Medulla oblongata (tissue), 1 donor: Measurements from ENCODE around the gene PDE4B.
A peak's percentile ranks its signal among the peaks of the same experiment; 100 is the strongest.
"Not testable (repeated sequence)": the region's sequence is repeated elsewhere in the genome, so short reads cannot be mapped to it uniquely, and the experiment has no call there.

ENCODE experiments used
- DNase-seq: peaks from one replicate; pipeline ENCODE4 v3.0.0-alpha.2; 2015; ENCODE audit errors: extremely low spot score

PDE4B gene

GRCh38 chr1:66134004-66134403 is 341.3 kb downstream of the PDE4B start:
- DNase-seq = peak; percentile 48

- DNase-seq = no peak
Measured at GRCh38 chr1:66135161-66135560, 342.5 kb downstream of the PDE4B start.

GRCh38 chr1:66136423-66136822 is 343.7 kb downstream of the PDE4B start:
- not testable (repeated sequence) for DNase-seq

GRCh38 chr1:66137235-66137634 is 344.5 kb downstream of the PDE4B start:
- no peak for DNase-seq

- no peak for DNase-seq
Measured at GRCh38 chr1:66138613-66139012, 345.9 kb downstream of the PDE4B start.

GRCh38 chr1:66140072-66140471 is 347.4 kb downstream of the PDE4B start:
- DNase-seq = no peak

GRCh38 chr1:66143651-66144050 is 351.0 kb downstream of the PDE4B start:
- no peak for DNase-seq

GRCh38 chr1:66147226-66147835 is 354.6 kb downstream of the PDE4B start:
- DNase-seq = no peak

- peak; percentile 46 for DNase-seq
Measured at GRCh38 chr1:66152034-66152433, 359.3 kb downstream of the PDE4B start.

GRCh38 chr1:66154394-66154793 is 361.7 kb downstream of the PDE4B start:
- DNase-seq = no peak

- peak; percentile 73 for DNase-seq
Measured at GRCh38 chr1:66156144-66156543, 363.4 kb downstream of the PDE4B start.

GRCh38 chr1:66159800-66160199 is 367.1 kb downstream of the PDE4B start:
- DNase-seq = no peak

- no peak for DNase-seq
Measured at GRCh38 chr1:66160719-66161118, 368.0 kb downstream of the PDE4B start.

- no peak for DNase-seq
Measured at GRCh38 chr1:66166753-66167152, 374.1 kb downstream of the PDE4B start.

GRCh38 chr1:66167267-66167666 is 374.6 kb downstream of the PDE4B start:
- DNase-seq = no peak

GRCh38 chr1:66168467-66168887 is 375.8 kb downstream of the PDE4B start:
- no peak for DNase-seq

- DNase-seq = peak; percentile 39
Measured at GRCh38 chr1:66168948-66169671, 376.4 kb downstream of the PDE4B start.

- DNase-seq = peak; percentile 46
Measured at GRCh38 chr1:66172272-66172671, 379.6 kb downstream of the PDE4B start.

- no peak for DNase-seq
Measured at GRCh38 chr1:66175098-66175497, 382.4 kb downstream of the PDE4B start.

GRCh38 chr1:66175581-66175980 is 382.9 kb downstream of the PDE4B start:
- DNase-seq = no peak

GRCh38 chr1:66176012-66176715 is 383.5 kb downstream of the PDE4B start:
- DNase-seq = no peak

- no peak for DNase-seq
Measured at GRCh38 chr1:66176832-66177231, 384.1 kb downstream of the PDE4B start.

GRCh38 chr1:66177510-66177909 is 384.8 kb downstream of the PDE4B start:
- no peak for DNase-seq
